Mucosa of descending colon (tissue), 3 donors: ENCODE data around the gene DAD1. TPM values are rescaled to one million over a fixed set of nuclear protein-coding genes. Genes with fewer than 3 reads are reported as not detected.
A peak's percentile ranks its signal among the peaks of the same experiment; 100 is the strongest.

Source experiments
- ATAC-seq: fragments of 200-7000 bp; cut with Tn5 transposase; one replicate; pipeline ENCODE4 v1.9.1; 2020; ENCODE audit warnings: mild to moderate bottlenecking, moderate library complexity
- DNase-seq, 3 donors: peaks; one replicate each; pipeline ENCODE4 v3.0.0-alpha.2; 2020
- H3K36me3 ChIP-seq: fragments of 200-600 bp; one replicate; pipeline ENCODE4 v1.8.0; 2021; ENCODE audit warnings: low read depth, mild to moderate bottlenecking
- H3K4me1 ChIP-seq: fragments of 200-600 bp; one replicate; pipeline ENCODE4 v1.8.0; 2021; ENCODE audit warnings: low read depth, mild to moderate bottlenecking
- H3K4me3 ChIP-seq: fragments of 200-600 bp; one replicate; pipeline ENCODE4 v1.8.0; 2021; ENCODE audit warnings: mild to moderate bottlenecking
- H3K9me3 ChIP-seq: fragments of 200-600 bp; one replicate; pipeline ENCODE4 v1.8.0; 2021; ENCODE audit warnings: mild to moderate bottlenecking
- intact Hi-C, 2 donors: fragments of 100-400 bp; cut with DNase I in 1 of 2; cut with micrococcal nuclease in 1 of 2; formaldehyde crosslinking; loops; one replicate each; pipeline versions ENCODE4 v1.11.0 to v1.11.1; 2022; cut with DNase I, micrococcal nuclease
- total RNA-seq, 3 donors: library from RNA; stranded (reverse); fragmentation: NEBNext Ultra II Directional in 2 of 3; extraction: Animal tissue kit (Norgen Biotek cat#: 25700) in 2 of 3; gene quantifications; one replicate each; pipeline versions ENCODE4 v1.2.1 to v1.2.4, GENCODE V29; 2021 to 2023
- TF ChIP-seq, protein P1 (sequence below): fragments of 200-600 bp; IDR thresholded peaks from one replicate; pipeline ENCODE4 v1.8.0; 2022; ENCODE audit warnings: antibody characterized with exemption, mild to moderate bottlenecking
- donor health status: DM: no; HTN: no; CAD: no; lungs with moderate emphysema.
- donor health status: DM: no; HTN: no; CAD: no.
- donor health status: DM: no; HTN: yes; CAD: no.

Gene DAD1
- total RNA-seq, 3 donors from 2014 or later, result 124 to 148 (median 140) TPM

DNA sequence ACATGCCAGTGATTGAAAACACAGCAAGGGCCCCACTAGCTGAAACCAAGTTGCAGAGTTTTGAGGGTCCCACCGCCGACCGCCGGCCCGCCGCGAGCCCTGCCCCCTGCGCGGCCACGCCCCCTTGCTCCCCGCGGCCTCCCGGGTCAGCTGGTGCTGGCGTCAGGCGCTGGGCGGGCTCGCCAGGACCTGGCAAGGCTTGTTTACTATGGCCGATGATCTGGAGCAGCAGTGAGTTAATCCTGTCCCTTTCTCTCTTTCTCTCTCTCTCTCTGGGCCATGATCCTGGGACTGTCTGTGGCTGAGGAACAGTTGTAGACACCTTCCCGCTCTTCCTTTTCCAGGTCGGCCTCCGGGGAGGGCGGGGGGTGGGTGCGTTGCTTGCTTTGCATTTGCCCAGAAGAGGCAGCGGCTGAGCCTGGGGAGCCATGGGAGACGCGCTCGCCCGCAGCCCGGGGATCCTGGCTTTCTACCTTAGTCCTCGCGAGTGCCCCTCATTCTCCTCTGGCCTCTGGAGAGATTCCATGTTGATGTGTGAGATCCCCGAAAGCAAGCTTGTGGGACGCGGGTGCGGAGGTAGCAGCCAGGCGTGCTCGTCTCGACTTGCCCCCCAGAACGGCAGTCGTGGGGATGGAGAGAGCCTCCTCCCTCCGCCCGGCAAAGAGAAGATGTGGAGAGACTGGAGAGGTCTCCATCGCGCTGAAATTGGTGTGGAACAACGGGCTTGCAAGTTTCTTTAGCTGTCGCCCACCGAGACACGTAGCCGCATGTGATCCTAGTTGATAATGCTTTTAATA, 9.3 kb upstream of the DAD1 start, which contains the start of gene ABHD4:
TSS of gene ABHD4 (plus strand) at position 202 of the 797 bp plus-strand sequence. CDS start at position 209, 7 bp downstream.
- H3K9me3 ChIP-seq, result no peaks in the 10 kb centered on the region
- intact Hi-C loops, result no loop called here
- TF ChIP-seq, protein P1, sequence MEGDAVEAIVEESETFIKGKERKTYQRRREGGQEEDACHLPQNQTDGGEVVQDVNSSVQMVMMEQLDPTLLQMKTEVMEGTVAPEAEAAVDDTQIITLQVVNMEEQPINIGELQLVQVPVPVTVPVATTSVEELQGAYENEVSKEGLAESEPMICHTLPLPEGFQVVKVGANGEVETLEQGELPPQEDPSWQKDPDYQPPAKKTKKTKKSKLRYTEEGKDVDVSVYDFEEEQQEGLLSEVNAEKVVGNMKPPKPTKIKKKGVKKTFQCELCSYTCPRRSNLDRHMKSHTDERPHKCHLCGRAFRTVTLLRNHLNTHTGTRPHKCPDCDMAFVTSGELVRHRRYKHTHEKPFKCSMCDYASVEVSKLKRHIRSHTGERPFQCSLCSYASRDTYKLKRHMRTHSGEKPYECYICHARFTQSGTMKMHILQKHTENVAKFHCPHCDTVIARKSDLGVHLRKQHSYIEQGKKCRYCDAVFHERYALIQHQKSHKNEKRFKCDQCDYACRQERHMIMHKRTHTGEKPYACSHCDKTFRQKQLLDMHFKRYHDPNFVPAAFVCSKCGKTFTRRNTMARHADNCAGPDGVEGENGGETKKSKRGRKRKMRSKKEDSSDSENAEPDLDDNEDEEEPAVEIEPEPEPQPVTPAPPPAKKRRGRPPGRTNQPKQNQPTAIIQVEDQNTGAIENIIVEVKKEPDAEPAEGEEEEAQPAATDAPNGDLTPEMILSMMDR, result no peak
- no peaks in the 10 kb centered on the region for H3K36me3 ChIP-seq
- peak; percentile 89 to 90 (median 90) for DNase-seq
- peak; percentile 96 for ATAC-seq
- peaks cover 20% of the 10 kb centered on the region for H3K4me1 ChIP-seq
- peak within 1 kb of the TSS; percentile 35 for H3K4me3 ChIP-seq

DNA sequence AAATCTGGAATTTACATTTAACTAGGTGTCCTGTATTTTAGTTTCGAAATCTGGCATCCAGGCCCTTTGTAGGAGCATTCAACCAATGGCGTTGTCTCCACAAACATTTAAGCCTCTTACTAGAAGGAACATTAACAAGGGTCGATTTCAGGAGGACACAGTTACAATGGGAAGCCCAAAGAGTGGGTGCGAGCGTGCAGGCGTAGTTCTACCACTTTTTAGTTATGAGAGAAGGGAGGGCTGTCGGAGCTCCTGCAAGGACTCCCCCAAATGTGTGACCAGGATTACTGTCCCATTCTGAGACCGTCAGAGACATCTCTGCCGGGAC, 8.7 kb upstream of the DAD1 start:
- DNase-seq (no peak), ATAC-seq (peak; percentile 8)
- TF ChIP-seq, protein P1, result no peak
- no peaks in the 10 kb centered on the region for H3K36me3 ChIP-seq
- peaks cover 20% of the 10 kb centered on the region for H3K4me1 ChIP-seq
- intact Hi-C loops, result no loop called here
- no peaks in the 10 kb centered on the region for H3K9me3 ChIP-seq
- H3K4me3 ChIP-seq, result peak overlapping the region; percentile 35

DNA sequence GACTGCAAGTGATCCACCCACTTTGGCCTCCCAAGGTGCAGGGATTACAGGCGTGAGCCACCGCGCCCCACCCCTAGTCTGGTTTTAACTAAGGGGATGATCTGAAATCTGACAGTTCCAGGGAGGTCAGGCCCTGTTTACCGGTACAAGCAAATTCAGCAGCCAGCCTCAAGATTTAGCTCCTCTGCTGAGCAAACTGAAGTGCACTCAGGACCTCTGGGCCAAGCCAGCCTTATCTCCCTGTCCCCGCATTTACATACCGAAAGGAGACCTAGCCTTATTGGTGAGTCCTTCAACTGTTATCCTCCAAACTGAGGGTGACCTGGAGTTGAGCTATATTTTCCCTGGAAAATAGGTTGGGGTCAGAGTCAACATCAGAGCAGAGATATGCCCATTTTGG, 8.2 kb upstream of the DAD1 start:
- no peak overlapping the region for H3K4me3 ChIP-seq

DNA sequence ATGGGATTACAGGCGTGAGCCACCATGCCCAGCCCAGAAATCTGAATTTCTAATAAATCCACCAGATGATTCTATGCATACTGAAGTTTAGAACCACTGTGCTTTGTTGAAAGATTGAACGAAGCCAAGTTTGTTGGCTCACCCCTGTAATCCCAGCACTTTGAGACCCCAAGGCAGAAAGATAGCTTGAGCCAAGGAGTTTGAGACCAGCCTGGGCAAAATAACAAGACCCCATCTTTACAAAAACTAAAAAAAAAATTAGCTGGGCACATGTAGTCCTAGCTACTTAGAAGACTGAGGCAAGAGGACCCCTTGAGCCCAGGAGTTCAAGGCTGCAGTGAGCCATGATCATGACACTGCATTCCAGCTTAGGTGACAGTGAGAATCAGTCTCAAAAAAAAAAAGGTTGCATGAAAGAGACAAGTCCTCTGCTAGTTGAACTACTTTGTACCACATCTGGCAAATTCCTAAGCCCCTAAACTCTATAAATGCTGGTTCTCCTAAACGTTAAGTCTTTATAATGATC, 7.4 kb upstream of the DAD1 start:
- no peak for ATAC-seq
- intact Hi-C loops, result no loop called here
- Histone ChIP-seq H3K9me3 (no peaks in the 10 kb centered on the region), H3K4me1 (peaks cover 20% of the 10 kb centered on the region), H3K4me3 (no peak overlapping the region), H3K36me3 (no peaks in the 10 kb centered on the region)
- DNase-seq, result no peak
- TF ChIP-seq, protein P1, result no peak

More for the DNA sequence above, 8.2 kb upstream of the DAD1 start:
- intact Hi-C loops, result no loop called here
- Histone ChIP-seq H3K36me3 (no peaks in the 10 kb centered on the region), H3K4me1 (peaks cover 20% of the 10 kb centered on the region), H3K9me3 (no peaks in the 10 kb centered on the region)
- ATAC-seq (no peak), DNase-seq (no peak)
- TF ChIP-seq, protein P1, result no peak

DNA sequence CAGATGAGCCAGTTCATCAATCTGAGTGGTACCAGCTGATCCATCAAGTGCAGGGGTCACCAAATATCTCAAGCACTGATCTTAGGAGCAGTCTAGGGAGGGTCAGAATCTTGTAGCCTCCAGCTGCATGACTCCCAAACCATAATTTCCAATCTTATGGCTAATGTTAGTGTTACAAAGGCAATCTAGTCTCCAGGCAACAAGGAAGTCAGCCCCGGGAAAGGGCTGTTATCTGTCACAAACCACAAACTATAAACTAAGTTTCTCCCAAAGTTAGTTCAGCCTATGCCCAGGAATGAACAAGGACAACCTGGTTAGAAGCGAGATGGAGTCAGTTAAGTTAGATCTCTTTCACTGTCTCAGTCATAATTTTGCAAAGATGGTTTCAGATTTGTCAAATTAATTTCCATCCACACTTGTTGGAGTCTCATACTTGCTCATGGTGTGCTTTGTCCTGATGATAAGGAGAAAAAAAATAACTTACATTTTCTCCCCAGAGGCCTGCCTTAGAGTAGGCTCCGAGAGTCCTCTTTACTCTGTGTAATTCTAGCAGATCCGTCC, 5.2 kb upstream of the DAD1 start:
- Histone ChIP-seq H3K9me3 (no peaks in the 10 kb centered on the region), H3K4me3 (no peak overlapping the region), H3K4me1 (peaks cover 18% of the 10 kb centered on the region), H3K36me3 (no peaks in the 10 kb centered on the region)
- TF ChIP-seq, protein P1, result no peak
- intact Hi-C loops, result no loop called here
- DNase-seq, result peak in 1 of 3 donors; percentile 34
- ATAC-seq, result no peak
